HG03280 (cell line): ENCODE results near the gene IMPDH1.
"Not testable (repeated sequence)": the region's sequence is repeated elsewhere in the genome, so short reads cannot be mapped to it uniquely, and the experiment has no call there.

Experiments
- ATAC-seq: cut with Tn5 transposase; IDR thresholded peaks from one replicate; pipeline ENCODE4 v1.9.1; 2021; ENCODE audit warnings: mild to moderate bottlenecking, moderate library complexity; ENCODE audit not compliant: unreplicated experiment

Gene IMPDH1

DNA sequence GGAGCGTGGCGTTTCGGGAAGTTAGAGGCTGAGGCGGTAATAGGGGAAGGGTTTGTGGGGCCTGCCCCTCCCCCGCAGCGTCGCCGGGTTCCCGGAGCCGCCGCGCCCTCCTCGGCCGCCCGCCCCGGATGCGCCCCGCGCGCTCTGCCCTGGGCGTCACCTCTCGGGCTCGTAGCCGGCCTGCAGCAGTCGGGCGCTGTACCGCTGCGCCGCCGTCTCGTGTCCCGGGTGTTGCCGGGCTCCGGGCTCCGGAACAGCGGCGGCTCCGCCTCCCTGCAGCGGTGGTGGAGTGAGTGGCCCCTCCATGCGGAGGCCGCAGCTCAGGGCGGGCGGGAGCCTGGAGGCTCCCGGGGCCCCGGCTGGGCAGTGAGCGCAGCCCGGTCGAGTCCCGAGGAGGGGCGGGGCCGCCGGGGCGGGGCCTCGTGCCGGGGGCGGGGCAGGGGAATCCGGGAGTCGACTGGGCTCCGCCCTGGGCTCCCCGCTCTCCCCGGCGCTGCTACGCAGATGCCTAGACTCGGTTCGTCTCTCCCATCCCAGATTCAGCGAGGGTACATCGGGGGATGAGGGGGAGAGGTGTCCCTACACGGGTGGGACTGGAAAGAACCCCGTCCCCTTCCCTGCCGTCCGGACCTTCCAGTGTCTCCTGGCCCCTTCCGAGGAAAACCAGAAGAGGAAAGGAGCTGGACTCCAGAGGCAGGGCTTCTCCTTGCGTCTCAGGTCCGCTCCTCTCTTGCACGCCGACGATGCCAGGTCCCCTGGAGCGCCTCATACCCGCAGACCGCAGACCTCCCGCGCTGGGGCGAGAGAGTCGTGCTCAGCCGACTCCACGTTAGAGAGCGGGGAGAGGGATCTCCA is at the start of gene IMPDH1:
TSS of gene IMPDH1 (minus strand) at position 387 of the 855 bp plus-strand sequence. CDS start at position 306, 81 bp downstream.
- ATAC-seq: peak; percentile 71

DNA sequence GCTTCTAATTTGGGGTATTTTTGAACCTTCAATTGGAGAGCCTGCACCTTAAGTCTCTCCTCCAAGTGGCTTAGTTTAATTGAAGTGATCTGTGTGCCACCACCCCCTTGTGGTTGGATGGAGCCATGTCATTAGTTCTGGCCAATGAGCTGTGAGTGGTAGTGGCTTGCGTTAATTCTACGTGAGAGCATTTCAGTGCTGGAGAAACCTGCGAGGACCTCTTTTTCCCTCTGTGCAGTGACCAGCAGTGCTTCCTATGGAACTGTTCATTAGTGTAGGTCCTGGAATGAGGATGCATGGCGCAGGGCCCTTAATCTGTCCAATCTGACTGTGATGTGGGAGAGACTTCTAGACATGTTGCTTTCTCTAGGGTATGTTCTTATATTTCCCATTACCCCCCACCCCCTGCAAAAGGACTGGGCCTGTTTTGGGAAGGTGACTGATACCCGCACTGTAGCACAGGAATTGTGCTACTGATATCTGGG is 49.7 kb upstream of the IMPDH1 start:
- peak; percentile 44 for ATAC-seq

DNA sequence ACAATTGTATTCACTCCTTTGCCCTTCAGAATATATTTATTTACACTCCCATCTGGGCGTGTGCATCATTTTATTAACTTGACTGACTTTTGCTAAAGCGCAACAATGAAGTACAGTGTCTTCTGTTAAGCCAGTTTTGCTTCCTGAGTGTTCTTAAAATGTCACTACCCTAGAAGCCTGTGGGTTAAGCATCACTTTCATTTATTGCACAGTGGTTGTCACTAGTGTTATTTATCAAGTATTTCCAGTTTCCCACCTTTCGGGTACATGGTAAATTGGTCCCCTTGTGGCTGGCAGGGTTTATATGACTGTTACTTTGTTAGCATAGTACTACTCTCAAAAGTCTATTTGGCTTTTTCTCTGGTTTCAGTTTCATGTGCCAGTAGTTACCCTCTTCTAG is 49.2 kb upstream of the IMPDH1 start:
- ATAC-seq: peak; percentile 23

DNA sequence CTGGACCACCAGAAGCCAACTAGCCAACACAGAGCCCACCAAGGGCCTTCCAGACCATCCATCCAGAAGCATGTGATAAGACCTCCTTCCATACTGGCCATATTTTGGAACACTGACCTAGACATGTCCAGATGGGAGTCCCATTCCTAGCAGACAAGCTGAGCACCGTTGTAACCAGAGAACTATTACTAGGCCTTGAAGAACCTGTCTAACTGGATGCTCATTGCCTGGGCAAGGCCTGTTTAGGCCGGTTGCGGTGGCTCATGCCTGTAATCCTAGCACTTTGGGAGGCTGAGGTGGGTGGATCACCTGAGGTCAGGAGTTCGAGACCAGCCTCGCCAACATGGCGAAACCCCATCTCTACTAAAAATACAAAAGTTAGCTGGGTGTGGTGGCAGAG is 47.6 kb upstream of the IMPDH1 start:
- ATAC-seq: not testable (repeated sequence)

- no peak for ATAC-seq
These were observed 46.5 kb upstream of the IMPDH1 start for GRCh38 chr7:128456255-128456725.

GRCh38 chr7:128455543-128456254 is 45.9 kb upstream of the IMPDH1 start, which contains the start of gene HILPDA:
Gene HILPDA, plus strand, starts transcription at chr7:128455878. Its CDS starts 1,391 bp downstream, at chr7:128457269.
- peak; percentile 87 for ATAC-seq

- no peak for ATAC-seq
These were observed 45.2 kb upstream of the IMPDH1 start for GRCh38 chr7:128454808-128455542.

DNA sequence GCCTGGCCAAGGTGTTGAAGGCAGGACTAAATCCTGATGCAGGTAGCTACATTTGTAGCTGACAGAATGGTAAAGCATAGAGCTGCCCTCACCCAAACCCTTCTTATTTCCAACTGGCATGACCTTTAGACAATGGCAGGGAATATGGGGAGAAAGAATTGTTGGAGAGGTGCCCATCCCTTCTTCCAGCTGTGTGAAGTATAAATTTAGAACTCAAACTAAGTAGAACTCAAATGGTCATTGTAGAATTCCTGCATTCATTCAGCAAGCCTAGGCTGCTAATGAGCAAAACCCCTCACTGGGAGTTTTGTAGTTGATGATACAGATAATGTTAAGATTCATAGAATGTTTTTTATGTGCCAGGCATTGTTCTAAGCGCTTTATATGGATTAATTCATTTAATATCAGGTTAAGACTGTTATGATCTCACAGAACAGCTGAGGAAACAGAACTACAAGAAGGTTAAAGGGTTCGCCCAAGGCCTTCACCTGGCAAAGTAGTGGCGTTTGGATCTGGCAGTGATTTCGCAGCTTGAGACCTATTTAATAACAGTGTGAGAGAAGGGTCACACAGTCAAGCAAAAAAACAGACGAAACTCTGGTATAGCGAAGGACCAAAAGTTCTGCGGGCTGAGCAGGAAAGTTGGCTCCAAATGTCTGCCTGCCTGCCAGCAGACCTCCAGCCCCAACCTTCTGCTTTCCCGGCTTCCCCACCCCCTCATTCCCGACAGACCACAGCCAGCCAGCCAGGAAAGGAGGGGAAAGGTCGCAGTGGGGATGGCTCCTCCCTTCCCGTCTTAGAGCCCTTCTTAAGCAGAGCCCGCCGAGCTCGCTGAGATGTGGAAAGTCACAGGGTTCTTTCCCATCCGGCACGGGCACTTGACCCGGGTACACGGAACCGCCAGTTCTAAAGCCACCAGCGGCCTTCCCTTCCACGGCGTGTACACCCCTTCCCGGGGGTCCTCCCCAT is 44.3 kb upstream of the IMPDH1 start:
- ATAC-seq: no peak

- ATAC-seq: no peak
These were observed 42.8 kb upstream of the IMPDH1 start for GRCh38 chr7:128452552-128452951.

DNA sequence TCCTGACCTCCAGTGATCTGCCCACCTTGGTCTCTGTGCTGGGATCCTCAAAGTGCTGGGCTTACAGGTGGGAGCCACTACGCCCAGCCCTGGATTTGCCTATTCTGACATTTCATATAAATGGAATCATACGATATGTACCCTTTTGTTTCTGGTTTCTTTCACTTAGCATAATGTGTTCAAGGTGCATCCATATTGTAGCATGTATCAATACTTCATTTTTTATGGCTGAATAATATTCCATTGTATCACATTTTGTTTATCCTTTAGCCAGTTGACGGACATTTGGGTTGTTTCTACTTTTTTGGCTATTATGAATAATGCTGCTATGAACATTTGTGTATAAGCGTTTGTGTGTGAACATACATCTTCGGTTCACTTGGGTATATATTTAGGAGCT is 41.1 kb upstream of the IMPDH1 start:
- no peak for ATAC-seq

GRCh38 chr7:128450409-128450808 is 40.6 kb upstream of the IMPDH1 start:
- no peak for ATAC-seq

- ATAC-seq: no peak
These were observed 39.0 kb upstream of the IMPDH1 start for GRCh38 chr7:128448751-128449302.

DNA sequence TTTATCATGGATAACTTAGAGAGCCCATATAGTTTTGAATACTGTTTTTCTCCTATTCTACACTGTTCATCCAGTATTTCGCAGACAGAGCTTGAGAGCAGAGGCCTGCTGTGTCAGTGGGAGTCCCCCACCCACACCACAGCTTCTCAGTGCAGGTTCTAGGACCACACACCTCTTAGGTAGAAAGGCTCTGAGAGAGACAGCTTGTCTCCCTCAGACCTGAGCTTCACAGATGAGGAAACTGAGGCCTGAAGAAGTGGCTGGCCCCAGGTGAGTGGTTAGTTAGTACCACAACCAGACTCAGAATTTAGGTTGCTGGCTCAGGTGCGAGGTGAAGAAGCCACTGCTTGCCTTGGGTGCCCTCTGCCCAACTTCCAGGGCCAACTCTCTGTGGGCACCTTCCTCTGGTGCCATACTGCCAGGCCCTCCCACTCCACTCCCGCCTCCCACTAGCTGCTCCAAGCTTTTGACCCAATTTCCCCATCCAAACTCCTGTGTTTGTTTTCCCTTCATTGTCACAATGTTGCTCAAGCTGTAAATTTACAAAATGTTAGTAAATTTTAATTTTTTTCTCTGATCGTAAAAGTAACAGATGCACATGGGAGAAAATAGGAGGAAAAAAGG is 38.3 kb upstream of the IMPDH1 start:
- ATAC-seq: no peak

DNA sequence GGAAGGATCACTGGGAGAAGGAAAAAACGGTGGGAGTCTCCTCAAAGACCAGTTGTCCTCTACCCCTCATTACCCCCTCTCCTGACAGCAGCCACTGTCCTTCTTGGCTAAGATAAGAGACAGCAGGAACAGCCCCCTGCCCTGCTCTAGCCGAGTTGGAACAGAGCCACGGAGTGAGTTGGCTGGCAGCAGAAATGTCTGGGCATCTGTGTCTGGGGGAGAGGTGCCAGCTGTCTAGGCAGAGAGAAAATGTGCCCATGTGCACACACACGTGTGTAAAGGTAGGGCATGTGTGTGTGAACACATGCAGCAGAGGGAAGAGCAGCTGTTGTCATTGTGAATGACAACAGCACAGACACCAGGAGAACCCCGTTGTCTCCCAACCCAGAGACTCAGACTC is 36.5 kb upstream of the IMPDH1 start:
- ATAC-seq: no peak

GRCh38 chr7:128443831-128444600 is 34.2 kb upstream of the IMPDH1 start:
- no peak for ATAC-seq

DNA sequence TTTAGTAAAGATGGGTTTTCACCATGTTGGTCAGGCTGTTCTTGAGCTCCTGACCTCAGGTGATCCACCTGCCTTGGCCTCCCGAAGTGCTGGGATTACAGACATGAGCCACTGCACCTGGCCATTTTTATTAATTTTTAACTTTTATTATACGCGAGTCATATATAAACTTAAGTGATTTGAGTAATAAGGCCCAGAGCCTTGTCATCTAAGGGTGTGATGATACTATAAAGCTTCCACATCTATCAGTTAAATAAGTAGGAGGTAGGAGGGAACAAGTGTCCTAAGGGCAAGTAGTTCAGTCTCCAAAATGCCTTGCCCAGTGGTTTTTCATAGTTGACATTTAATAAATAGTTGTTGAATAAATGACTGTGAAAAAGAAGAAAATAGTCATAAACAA is 32.6 kb upstream of the IMPDH1 start:
- ATAC-seq: no peak

GRCh38 chr7:128437426-128438332 is 27.9 kb upstream of the IMPDH1 start:
- ATAC-seq: no peak
